GM19467 (cell line): ENCODE results near the gene MRPS18A.
"Not testable (repeated sequence)": the region's sequence is repeated elsewhere in the genome, so short reads cannot be mapped to it uniquely, and the experiment has no call there.

Source experiments
- ATAC-seq: cut with Tn5 transposase; IDR thresholded peaks from one replicate; pipeline ENCODE4 v1.9.1; 2021; ENCODE audit warnings: mild to moderate bottlenecking, moderate library complexity; ENCODE audit not compliant: unreplicated experiment

MRPS18A gene

GRCh38 chr6:43671801-43672690 lies 15.5 kb downstream of the MRPS18A start:
- no peak for ATAC-seq

- ATAC-seq: no peak
Measured at GRCh38 chr6:43671011-43671800, 16.4 kb downstream of the MRPS18A start.

GRCh38 chr6:43670623-43670986 lies 17.0 kb downstream of the MRPS18A start:
- ATAC-seq: no peak

GRCh38 chr6:43669922-43670622 lies 17.5 kb downstream of the MRPS18A start:
- ATAC-seq: no peak

GRCh38 chr6:43669050-43669921 lies 18.3 kb downstream of the MRPS18A start:
- no peak for ATAC-seq

- no peak for ATAC-seq
Measured at GRCh38 chr6:43668151-43669028, 19.2 kb downstream of the MRPS18A start.

- ATAC-seq: no peak
Measured at GRCh38 chr6:43667245-43668150, 20.1 kb downstream of the MRPS18A start.

- ATAC-seq: no peak
Measured at GRCh38 chr6:43666196-43666920, 21.2 kb downstream of the MRPS18A start.

GRCh38 chr6:43665376-43665775 lies 22.2 kb downstream of the MRPS18A start:
- ATAC-seq: no peak

GRCh38 chr6:43662948-43663347 lies 24.6 kb downstream of the MRPS18A start:
- not testable (repeated sequence) for ATAC-seq

- ATAC-seq: no peak
Measured at GRCh38 chr6:43658161-43658560, 29.4 kb downstream of the MRPS18A start.

GRCh38 chr6:43657221-43657802 lies 30.3 kb downstream of the MRPS18A start:
- no peak for ATAC-seq

GRCh38 chr6:43652822-43653221 lies 34.8 kb downstream of the MRPS18A start:
- ATAC-seq: not testable (repeated sequence)

GRCh38 chr6:43648248-43648647 lies 39.3 kb downstream of the MRPS18A start:
- no peak for ATAC-seq

GRCh38 chr6:43647613-43648012 lies 40.0 kb downstream of the MRPS18A start:
- no peak for ATAC-seq

- no peak for ATAC-seq
Measured at GRCh38 chr6:43645613-43645964, 42.0 kb downstream of the MRPS18A start.

- ATAC-seq: no peak
Measured at GRCh38 chr6:43644940-43645612, 42.5 kb downstream of the MRPS18A start, which contains the start of gene RSPH9. Gene RSPH9, plus strand, starts transcription at chr6:43645036. Its CDS starts 63 bp downstream, at chr6:43645099.
